IMR-90 (cell line): ENCODE data around the gene B4GALNT3. TPM values are rescaled to one million over a fixed set of nuclear protein-coding genes. Genes with fewer than 3 reads are reported as not detected.

Source experiments
- ATAC-seq: fragments of 200-7000 bp; cut with Tn5 transposase; 2 replicates; pipeline ENCODE4 v1.9.1; 2020; ENCODE audit warnings: low read depth, mild to moderate bottlenecking, moderate library complexity
- BruUV-seq: library from RNA; stranded (reverse); fragments of 400-500 nt; replicated peaks from 2 replicates; lab custom pipeline; 2021; lab: Mats Ljungman, UMichigan
- CTCF ChIA-PET: fragments of 300-600 bp; formaldehyde crosslinking; extraction: SDS; loops from one replicate; lab custom pipeline; 2021; ENCODE audit warnings: antibody characterized with exemption; lab: Yijun Ruan, JAX
- POLR2A ChIA-PET: fragments of 300-600 bp; sonication (Branson Sonifier 250); formaldehyde crosslinking; loops from one replicate; lab custom pipeline; 2022; ENCODE audit warnings: antibody characterized with exemption; ENCODE audit not compliant: unreplicated experiment; lab: Charles Lee
- DNase-seq: peaks from one replicate; pipeline ENCODE4 v3.0.0; 2013
- H2AFZ ChIP-seq: replicated peaks from 2 replicates; pipeline ENCODE3; 2013; ENCODE audit warnings: low read length, mild to moderate bottlenecking; ENCODE audit not compliant: poor library complexity
- H2AK5ac ChIP-seq: 2 replicates; pipeline ENCODE4 v1.6.1; 2013; ENCODE audit warnings: low read depth, low read length, inconsistent platforms
- H2AK9ac ChIP-seq: replicated peaks from 2 replicates; pipeline ENCODE3; 2013; ENCODE audit warnings: mild to moderate bottlenecking, low read depth, low read length, moderate library complexity; ENCODE audit not compliant: poor library complexity
- H2BK120ac ChIP-seq: 2 replicates; pipeline ENCODE4 v1.6.1; 2013; ENCODE audit warnings: low read depth, low read length, inconsistent platforms
- H2BK15ac ChIP-seq: 3 replicates; pipeline ENCODE4 v1.6.1; 2013; ENCODE audit warnings: low read depth, low read length, inconsistent platforms
- H2BK20ac ChIP-seq: 2 replicates; pipeline ENCODE4 v1.6.1; 2013; ENCODE audit warnings: low read depth, mild to moderate bottlenecking, inconsistent platforms, low read length, moderate library complexity
- H2BK5ac ChIP-seq: 2 replicates; pipeline ENCODE4 v1.6.1; 2013; ENCODE audit warnings: mild to moderate bottlenecking, low read depth, low read length, inconsistent platforms; ENCODE audit not compliant: poor library complexity, severe bottlenecking
- H3K14ac ChIP-seq: replicated peaks from 2 replicates; pipeline ENCODE4 v1.6.1; 2013; ENCODE audit warnings: low read depth, low read length, inconsistent platforms
- H3K18ac ChIP-seq: 2 replicates; pipeline ENCODE4 v1.6.1; 2013; ENCODE audit warnings: low read depth, low read length, control low read depth
- H3K23ac ChIP-seq: 2 replicates; pipeline ENCODE4 v1.6.1; 2013; ENCODE audit warnings: low read depth, low read length, inconsistent platforms
- H3K27ac ChIP-seq: 2 replicates; pipeline ENCODE4 v1.5.1; 2013; ENCODE audit warnings: mild to moderate bottlenecking, control low read depth, low read length; ENCODE audit not compliant: insufficient read depth
- H3K27me3 ChIP-seq: 2 replicates; pipeline ENCODE4 v1.6.1; 2013; ENCODE audit warnings: low read length; ENCODE audit not compliant: control insufficient read depth, insufficient read depth
- H3K36me3 ChIP-seq: 2 replicates; pipeline ENCODE4 v1.6.1; 2013; ENCODE audit warnings: low read length, mixed read lengths; ENCODE audit not compliant: control insufficient read depth, insufficient read depth
- H3K4ac ChIP-seq: 2 replicates; pipeline ENCODE4 v1.6.1; 2013; ENCODE audit warnings: low read depth, low read length, inconsistent platforms
- H3K4me1 ChIP-seq: 2 replicates; pipeline ENCODE4 v1.6.1; 2013; ENCODE audit warnings: low read length, mixed read lengths; ENCODE audit not compliant: control insufficient read depth, insufficient read depth
- H3K4me2 ChIP-seq: 2 replicates; pipeline ENCODE4 v1.6.1; 2013; ENCODE audit warnings: low read depth, mild to moderate bottlenecking, control low read depth, low read length, moderate library complexity
- H3K4me3 ChIP-seq: 2 replicates; pipeline ENCODE4 v1.5.1; 2013; ENCODE audit warnings: low read depth, mild to moderate bottlenecking, control low read depth, low read length, moderate library complexity; ENCODE audit not compliant: insufficient read depth
- H3K56ac ChIP-seq: 2 replicates; pipeline ENCODE4 v1.6.1; 2013; ENCODE audit warnings: low read length, inconsistent platforms; ENCODE audit not compliant: insufficient read depth; ENCODE audit errors: extremely low read depth
- H3K79me1 ChIP-seq, 2 experiments: 2 replicates each; pipeline ENCODE4 v1.6.1; 2013; ENCODE audit warnings: low read length in 2 of 2, inconsistent platforms in 1 of 2, low read depth in 1 of 2
- H3K9ac ChIP-seq: 2 replicates; pipeline ENCODE4 v1.6.1; 2013; ENCODE audit warnings: low read depth, low read length, control low read depth
- H3K9me1 ChIP-seq: 2 replicates; pipeline ENCODE4 v1.6.1; 2013; ENCODE audit warnings: low read length, inconsistent platforms; ENCODE audit not compliant: insufficient read depth
- H3K9me3 ChIP-seq: 2 replicates; pipeline ENCODE4 v1.6.1; 2013; ENCODE audit warnings: low read length; ENCODE audit not compliant: control insufficient read depth, insufficient read depth
- H4K20me1 ChIP-seq: 2 replicates; pipeline ENCODE4 v1.6.1; 2013; ENCODE audit warnings: low read length, inconsistent platforms; ENCODE audit not compliant: insufficient read depth
- H4K5ac ChIP-seq: 2 replicates; pipeline ENCODE4 v1.6.1; 2013; ENCODE audit warnings: mild to moderate bottlenecking, low read depth, low read length, control low read depth
- H4K8ac ChIP-seq, 2 experiments: 2 replicates each; pipeline ENCODE4 v1.6.1; 2013; ENCODE audit warnings: low read depth in 2 of 2, low read length in 2 of 2, control low read depth in 1 of 2, inconsistent platforms in 1 of 2
- H4K91ac ChIP-seq: 2 replicates; pipeline ENCODE4 v1.6.1; 2013; ENCODE audit warnings: low read depth, low read length, inconsistent platforms; ENCODE audit not compliant: insufficient read depth
- ELK1 ChIP-seq: fragments of 150-350 bp; IDR thresholded peaks from 2 replicates; pipeline ENCODE4 v1.6.1; 2016; ENCODE audit warnings: low read depth, mild to moderate bottlenecking, low read length, moderate library complexity, borderline replicate concordance
- MAFK ChIP-seq: IDR thresholded peaks from 2 replicates; pipeline ENCODE4 v1.6.1; 2012; ENCODE audit warnings: low read depth, low read length, improper control_type of control experiment
- MAZ ChIP-seq: IDR thresholded peaks from 2 replicates; pipeline ENCODE4 v1.6.1; 2012; ENCODE audit warnings: low read depth, mild to moderate bottlenecking, low read length, improper control_type of control experiment, moderate library complexity, borderline replicate concordance
- WGBS, 2 experiments: methylation state at CpG; one replicate each; pipeline versions ENCODE4 v1.1.5 to v1.1.7; 2013; ENCODE audit warnings: missing lambda C conversion rate in 2 of 2; ENCODE audit not compliant: insufficient read length in 1 of 2; ENCODE audit errors: extremely low coverage in 2 of 2; 5-methylcytosine and 5-hydroxymethylcytosine counted together
- dilution Hi-C: fragments of 300-500 bp; cut with HindIII; formaldehyde crosslinking; loops from one replicate; pipeline ENCODE4 v1.14.3; 2018; ENCODE audit warnings: low sequenced_read_pairs; ENCODE audit not compliant: unreplicated experiment
- in situ Hi-C: fragments of 300-500 bp; cut with MboI; formaldehyde crosslinking; loops from 3 replicates; pipeline ENCODE4 v1.14.3; 2019; ENCODE audit warnings: low sequenced_read_pairs, inconsistent platforms, mixed read lengths
- intact Hi-C: fragments of 100-400 bp; cut with micrococcal nuclease; formaldehyde crosslinking; loops from 2 replicates; pipeline ENCODE4 v1.10.0; 2022
- polyA plus RNA-seq, 3 experiments: library from polyadenylated mRNA; depleted of rRNA; stranded (reverse); fragments of >200 nt; gene quantifications; 2 replicates each; pipeline ENCODE4 v1.2.3, GENCODE V29; 2012; ENCODE audit warnings: low replicate concordance in 1 of 3
- total RNA-seq: library from RNA; depleted of rRNA; stranded (reverse); fragments of >200 nt; gene quantifications from 2 replicates; pipeline ENCODE4 v1.2.3, GENCODE V29; 2012
- TF ChIP-seq, protein P1 (sequence below): fragments of 150-350 bp; IDR thresholded peaks from 2 replicates; pipeline ENCODE4 v1.6.1; 2017; ENCODE audit warnings: mild to moderate bottlenecking, antibody characterized with exemption, low read length, low read depth

B4GALNT3 gene
- total and polyA plus RNA-seq, 2 of the 4 experiments (the other 2 are of a cell fraction) = not detected

- Histone ChIP-seq H3K18ac (no peak overlapping the region), H4K91ac (no peak overlapping the region), H3K9ac (no peak overlapping the region), H3K79me1 (no peaks in the 10 kb centered on the region), H3K36me3 (no peaks in the 10 kb centered on the region), H2BK120ac (no peak overlapping the region), H3K56ac (no peak overlapping the region), H3K9me3 (no peaks in the 10 kb centered on the region), H3K9me1 (peaks cover 6% of the 10 kb centered on the region), H3K14ac (no peak overlapping the region), H2AK5ac (no peak overlapping the region), H3K4me2 (no peak overlapping the region), H3K4me1 (peaks cover 4% of the 10 kb centered on the region), H2BK5ac (no peak overlapping the region), H2AFZ (no peak overlapping the region), H3K27me3 (peaks cover 15% of the 10 kb centered on the region), H2AK9ac (no peak overlapping the region), H3K4ac (no peak overlapping the region), H4K20me1 (no peaks in the 10 kb centered on the region), H3K4me3 (no peak overlapping the region), H4K5ac (no peak overlapping the region), H3K27ac (no peak overlapping the region), H2BK20ac (no peak overlapping the region), H2BK15ac (no peak overlapping the region), H4K8ac (no peak overlapping the region), H3K23ac (no peak overlapping the region)
- in situ Hi-C loops (no loop called here), intact Hi-C loops (no loop called here), dilution Hi-C loops (no loop called here)
- ATAC-seq = no peak
- no peak for DNase-seq
- TF ChIP-seq MAZ (no peak), MAFK (no peak), ELK1 (no peak)
- TF ChIP-seq, protein P1, sequence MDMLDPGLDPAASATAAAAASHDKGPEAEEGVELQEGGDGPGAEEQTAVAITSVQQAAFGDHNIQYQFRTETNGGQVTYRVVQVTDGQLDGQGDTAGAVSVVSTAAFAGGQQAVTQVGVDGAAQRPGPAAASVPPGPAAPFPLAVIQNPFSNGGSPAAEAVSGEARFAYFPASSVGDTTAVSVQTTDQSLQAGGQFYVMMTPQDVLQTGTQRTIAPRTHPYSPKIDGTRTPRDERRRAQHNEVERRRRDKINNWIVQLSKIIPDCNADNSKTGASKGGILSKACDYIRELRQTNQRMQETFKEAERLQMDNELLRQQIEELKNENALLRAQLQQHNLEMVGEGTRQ = no peak
- WGBS, 2 experiments = no CpG with 5 or more reads among the region's 3 CpGs
- no TSS peak for BruUV-seq
- CTCF ChIA-PET = no interaction called here
- POLR2A ChIA-PET = no interaction called here
These were observed 152.0 kb downstream of the B4GALNT3 start for GRCh38 chr12:611721-612120.
